Measurements from ENCODE around the gene DMD. TPM values are rescaled to one million over a fixed set of nuclear protein-coding genes. Genes with fewer than 3 reads are reported as not detected.

DMD gene
- total RNA-seq, 1 experiment from 2014 or later = 19.3 TPM

DNA sequence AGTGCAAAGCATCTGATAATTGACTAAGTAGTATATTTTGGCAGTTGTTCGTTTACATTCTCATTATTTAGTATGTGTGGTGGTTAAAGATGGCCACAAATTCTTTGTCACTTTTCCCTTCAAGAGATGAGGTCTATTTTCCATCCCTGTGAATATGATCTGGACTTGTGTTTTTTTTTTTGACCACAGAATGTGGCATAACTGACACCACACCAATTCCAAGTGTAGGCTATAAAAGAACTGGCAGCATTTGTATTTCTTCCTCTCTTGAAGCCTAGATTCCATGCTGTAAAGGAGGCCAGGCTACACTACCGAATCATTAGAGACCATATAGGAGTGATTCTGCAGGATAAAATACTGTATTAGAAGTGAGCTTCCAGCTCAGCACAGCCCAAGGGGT is 596.6 kb downstream of the DMD start:
- CTCF ChIA-PET = no interaction called here
- intact Hi-C loops (cut with micrococcal nuclease) = no loop called here
- Mint-ChIP-seq H3K36me3 (ENCODE audit: insufficient read depth, unreplicated experiment) (no peaks in the 10 kb centered on the region), H3K4me3 (ENCODE audit: unreplicated experiment) (no peak overlapping the region), H3K4me1 (ENCODE audit: insufficient read depth, unreplicated experiment) (no peaks in the 10 kb centered on the region), H3K27ac (ENCODE audit: low read depth, unreplicated experiment) (no peak overlapping the region), H3K9me3 (ENCODE audit: unreplicated experiment) (no peaks in the 10 kb centered on the region), H3K27me3 (ENCODE audit: insufficient read depth, unreplicated experiment) (peaks cover 8% of the 10 kb centered on the region)
- POLR2A ChIA-PET = no interaction called here
- TF ChIP-seq, protein P1, sequence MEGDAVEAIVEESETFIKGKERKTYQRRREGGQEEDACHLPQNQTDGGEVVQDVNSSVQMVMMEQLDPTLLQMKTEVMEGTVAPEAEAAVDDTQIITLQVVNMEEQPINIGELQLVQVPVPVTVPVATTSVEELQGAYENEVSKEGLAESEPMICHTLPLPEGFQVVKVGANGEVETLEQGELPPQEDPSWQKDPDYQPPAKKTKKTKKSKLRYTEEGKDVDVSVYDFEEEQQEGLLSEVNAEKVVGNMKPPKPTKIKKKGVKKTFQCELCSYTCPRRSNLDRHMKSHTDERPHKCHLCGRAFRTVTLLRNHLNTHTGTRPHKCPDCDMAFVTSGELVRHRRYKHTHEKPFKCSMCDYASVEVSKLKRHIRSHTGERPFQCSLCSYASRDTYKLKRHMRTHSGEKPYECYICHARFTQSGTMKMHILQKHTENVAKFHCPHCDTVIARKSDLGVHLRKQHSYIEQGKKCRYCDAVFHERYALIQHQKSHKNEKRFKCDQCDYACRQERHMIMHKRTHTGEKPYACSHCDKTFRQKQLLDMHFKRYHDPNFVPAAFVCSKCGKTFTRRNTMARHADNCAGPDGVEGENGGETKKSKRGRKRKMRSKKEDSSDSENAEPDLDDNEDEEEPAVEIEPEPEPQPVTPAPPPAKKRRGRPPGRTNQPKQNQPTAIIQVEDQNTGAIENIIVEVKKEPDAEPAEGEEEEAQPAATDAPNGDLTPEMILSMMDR (IDR thresholded peaks at IDR 0.05; ENCODE audit: unreplicated experiment) = no peak
- BruUV-seq (replicated peaks) = no TSS peak
- DNase-seq (ENCODE audit: unreplicated experiment) = no peak

DNA sequence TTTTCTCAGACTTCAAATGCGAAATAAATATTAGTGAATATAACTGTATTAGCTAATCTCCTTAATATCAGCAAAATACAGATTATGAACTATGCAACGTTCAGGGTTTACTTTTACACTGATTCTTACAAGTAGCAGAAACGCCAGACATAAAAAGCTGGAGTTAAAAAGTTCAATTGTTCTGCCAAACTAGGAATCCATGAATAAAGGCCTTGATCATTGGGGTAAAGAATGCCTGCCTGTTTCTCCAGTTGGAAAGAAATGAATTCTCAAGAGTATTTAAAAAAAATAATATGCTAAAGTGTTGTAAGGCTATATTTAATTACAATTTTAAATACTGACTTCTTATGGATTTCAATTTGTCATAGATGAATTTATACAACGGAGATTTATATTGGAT is 612.2 kb downstream of the DMD start:
- H3K9me3 Mint-ChIP-seq (ENCODE audit: unreplicated experiment) = no peaks in the 10 kb centered on the region
- ChIA-PET POLR2A (no interaction called here), CTCF (interaction anchor here (0.7 kb wide), 2 partner anchors 97 to 456 kb away, joined by 3 to 6 read pairs; no protein-coding TSS in a partner anchor)
- DNase-seq (ENCODE audit: unreplicated experiment) = no peak
- no TSS peak for BruUV-seq (replicated peaks)
- no peak overlapping the region for H3K4me3 Mint-ChIP-seq (ENCODE audit: unreplicated experiment)
- no peaks in the 10 kb centered on the region for H3K36me3 Mint-ChIP-seq (ENCODE audit: insufficient read depth, unreplicated experiment)
- H3K27me3 Mint-ChIP-seq (ENCODE audit: insufficient read depth, unreplicated experiment) = peaks cover 23% of the 10 kb centered on the region
- H3K4me1 Mint-ChIP-seq (ENCODE audit: insufficient read depth, unreplicated experiment) = no peaks in the 10 kb centered on the region
- H3K27ac Mint-ChIP-seq (ENCODE audit: low read depth, unreplicated experiment) = no peak overlapping the region
- intact Hi-C loops (cut with micrococcal nuclease) = no loop called here
- TF ChIP-seq, protein P1 (IDR thresholded peaks at IDR 0.05; ENCODE audit: unreplicated experiment) = no peak

DNA sequence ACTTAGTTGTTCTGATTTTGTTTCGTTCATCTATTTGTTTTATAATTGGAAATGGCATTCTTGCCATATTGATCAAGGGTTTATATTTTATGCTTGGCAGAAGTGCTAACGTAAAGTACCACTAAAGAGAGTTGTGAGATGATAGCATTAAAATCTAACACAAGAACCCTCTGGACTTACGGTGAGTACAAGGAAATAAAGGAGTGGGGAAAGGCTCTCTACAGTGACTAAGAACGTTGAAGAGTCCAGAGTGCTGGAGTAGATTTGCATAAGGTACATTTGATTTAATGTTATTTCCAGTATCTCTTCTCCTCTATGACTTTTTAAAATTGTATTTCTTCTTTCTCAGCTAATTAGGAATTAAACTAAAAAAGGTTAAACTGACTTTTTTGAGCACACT is 612.6 kb downstream of the DMD start:
- DNase-seq (ENCODE audit: unreplicated experiment) = no peak
- Mint-ChIP-seq H3K27ac (ENCODE audit: low read depth, unreplicated experiment) (no peak overlapping the region), H3K4me3 (ENCODE audit: unreplicated experiment) (no peak overlapping the region), H3K4me1 (ENCODE audit: insufficient read depth, unreplicated experiment) (no peaks in the 10 kb centered on the region), H3K27me3 (ENCODE audit: insufficient read depth, unreplicated experiment) (peaks cover 23% of the 10 kb centered on the region), H3K36me3 (ENCODE audit: insufficient read depth, unreplicated experiment) (no peaks in the 10 kb centered on the region), H3K9me3 (ENCODE audit: unreplicated experiment) (no peaks in the 10 kb centered on the region)
- intact Hi-C loops (cut with micrococcal nuclease) = no loop called here
- CTCF ChIA-PET = interaction anchor here (0.7 kb wide), 2 partner anchors 97 to 456 kb away, joined by 3 to 6 read pairs; no protein-coding TSS in a partner anchor
- no TSS peak for BruUV-seq (replicated peaks)
- POLR2A ChIA-PET = no interaction called here
- TF ChIP-seq, protein P1 (IDR thresholded peaks at IDR 0.05; ENCODE audit: unreplicated experiment) = no peak

DNA sequence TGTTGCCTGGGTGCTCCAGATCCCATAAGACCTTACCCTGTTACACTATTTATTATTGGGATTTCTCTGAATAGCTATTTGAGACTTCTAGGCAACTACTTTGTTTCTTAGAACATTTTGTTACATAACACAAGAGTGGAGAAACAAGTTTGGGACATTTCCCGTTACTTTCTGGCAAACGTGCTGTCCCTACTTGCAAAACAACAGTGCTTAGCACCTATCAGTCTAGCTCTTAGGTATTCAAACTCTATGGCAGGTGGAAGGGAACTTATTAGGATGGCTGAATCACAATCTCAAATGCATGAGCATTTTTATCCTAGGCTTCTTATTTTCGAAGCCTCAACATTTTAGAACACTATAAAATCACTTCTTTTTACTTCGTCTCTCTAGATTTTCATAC is 613.6 kb downstream of the DMD start:
- Mint-ChIP-seq H3K9me3 (ENCODE audit: unreplicated experiment) (no peaks in the 10 kb centered on the region), H3K4me1 (ENCODE audit: insufficient read depth, unreplicated experiment) (no peaks in the 10 kb centered on the region), H3K27ac (ENCODE audit: low read depth, unreplicated experiment) (no peak overlapping the region), H3K36me3 (ENCODE audit: insufficient read depth, unreplicated experiment) (no peaks in the 10 kb centered on the region), H3K27me3 (ENCODE audit: insufficient read depth, unreplicated experiment) (peaks cover 23% of the 10 kb centered on the region), H3K4me3 (ENCODE audit: unreplicated experiment) (no peak overlapping the region)
- CTCF ChIA-PET = no interaction called here
- POLR2A ChIA-PET = no interaction called here
- intact Hi-C loops (cut with micrococcal nuclease) = no loop called here
- DNase-seq (ENCODE audit: unreplicated experiment) = no peak
- TF ChIP-seq, protein P1 (IDR thresholded peaks at IDR 0.05; ENCODE audit: unreplicated experiment) = no peak
- no TSS peak for BruUV-seq (replicated peaks)

All from MCF 10A (cell line).